Measurements from ENCODE around the gene ZBED5.
A peak's percentile ranks its signal among the peaks of the same experiment; 100 is the strongest.
"Not testable (repeated sequence)": the region's sequence is repeated elsewhere in the genome, so short reads cannot be mapped to it uniquely, and the experiment has no call there.

Gene ZBED5

DNA sequence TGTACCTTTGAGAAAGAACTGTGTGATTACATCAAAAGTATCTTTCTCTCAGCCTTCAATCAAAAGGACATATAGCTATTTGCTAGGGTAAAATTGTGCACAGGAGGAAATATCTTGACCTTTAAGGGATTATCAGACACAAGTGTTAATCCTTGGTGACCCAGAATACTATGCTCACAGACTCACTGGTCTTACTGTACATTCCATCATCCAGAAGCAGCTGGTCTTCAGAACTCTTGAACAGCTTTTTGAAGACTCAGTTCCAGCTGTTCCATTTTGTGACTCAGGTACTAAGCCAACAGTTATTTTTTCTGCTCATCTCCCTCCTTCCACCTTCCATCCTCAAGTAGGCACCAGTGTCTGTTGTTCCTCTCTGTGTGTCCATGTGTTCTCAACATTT, 19.8 kb downstream of the ZBED5 start:
- DNase-seq (ENCODE audit: low spot score), result no peak

GRCh38 chr11:10836884-10837283, 21.0 kb downstream of the ZBED5 start:
- not testable (repeated sequence) for DNase-seq (ENCODE audit: low spot score)

DNA sequence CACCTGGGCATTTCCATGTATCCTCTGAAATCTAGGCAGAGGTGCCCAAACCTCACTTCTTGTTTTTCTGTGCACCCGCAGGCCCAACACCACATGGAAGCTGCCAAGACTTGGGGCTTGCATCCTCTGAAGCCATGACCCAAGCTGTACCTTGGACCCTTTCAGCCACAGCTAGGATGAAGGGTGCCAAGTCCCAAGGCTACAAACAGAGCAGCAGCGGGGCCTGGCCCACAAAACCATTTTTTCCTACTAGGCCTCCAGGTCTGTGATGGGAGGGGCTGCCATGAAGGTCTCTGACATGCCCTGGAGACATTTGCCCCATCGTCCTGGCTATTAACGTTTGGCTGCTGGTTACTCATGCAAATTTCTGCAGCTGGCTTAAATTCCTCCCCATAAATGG, 28.7 kb downstream of the ZBED5 start:
- no peak for DNase-seq (ENCODE audit: low spot score)

DNA sequence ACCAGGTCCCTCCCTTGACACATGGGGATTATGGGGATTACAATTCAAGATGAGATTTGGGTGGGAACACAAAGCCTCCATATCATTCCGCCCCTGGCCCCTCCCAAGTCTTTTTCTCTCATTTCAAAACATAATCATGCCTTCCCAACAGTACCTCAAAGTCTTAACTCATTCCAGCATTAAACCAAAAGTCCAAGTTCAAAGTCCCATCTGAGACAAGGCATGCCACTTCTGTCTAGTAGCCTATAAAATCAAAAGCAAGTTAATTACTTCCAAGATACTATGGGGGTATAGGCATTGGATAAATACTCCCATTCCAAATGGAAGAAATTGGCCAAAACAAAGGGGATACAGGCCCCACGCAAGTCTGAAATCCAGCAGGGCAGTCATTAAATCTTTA, 29.5 kb downstream of the ZBED5 start:
- DNase-seq (ENCODE audit: low spot score), result no peak

GRCh38 chr11:10824888-10825287, 33.0 kb downstream of the ZBED5 start:
- DNase-seq (ENCODE audit: low spot score), result no peak

- no peak for DNase-seq (ENCODE audit: low spot score)
Measured at GRCh38 chr11:10823152-10823579, 34.7 kb downstream of the ZBED5 start.

- not testable (repeated sequence) for DNase-seq (ENCODE audit: low spot score)
Measured at GRCh38 chr11:10822491-10822890, 35.4 kb downstream of the ZBED5 start.

DNA sequence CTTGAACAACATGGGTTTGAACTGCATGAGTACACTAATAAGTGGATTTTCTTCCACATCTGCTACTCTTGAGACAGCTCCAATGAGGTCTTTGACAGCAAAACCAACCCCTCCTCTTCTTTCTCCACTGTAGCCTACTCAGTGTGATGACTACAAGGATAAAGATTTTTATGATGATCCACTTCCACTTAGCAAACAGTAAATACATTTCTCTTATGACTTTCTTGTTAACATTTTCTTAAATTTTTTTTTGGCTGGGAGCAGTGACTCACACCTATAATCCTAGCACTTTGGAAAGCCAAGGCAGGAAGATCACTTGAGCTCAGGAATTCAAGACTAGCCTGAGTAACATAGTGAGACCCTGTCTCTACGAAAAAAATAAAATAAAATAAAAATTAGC, 39.3 kb downstream of the ZBED5 start:
- peak; percentile 78 for DNase-seq (ENCODE audit: low spot score)

- DNase-seq (ENCODE audit: low spot score), result no peak
Measured at GRCh38 chr11:10813945-10814344, 43.9 kb downstream of the ZBED5 start.

- peak; percentile 74 for DNase-seq (ENCODE audit: low spot score)
Measured at GRCh38 chr11:10809373-10810160, 48.3 kb downstream of the ZBED5 start.

DNA sequence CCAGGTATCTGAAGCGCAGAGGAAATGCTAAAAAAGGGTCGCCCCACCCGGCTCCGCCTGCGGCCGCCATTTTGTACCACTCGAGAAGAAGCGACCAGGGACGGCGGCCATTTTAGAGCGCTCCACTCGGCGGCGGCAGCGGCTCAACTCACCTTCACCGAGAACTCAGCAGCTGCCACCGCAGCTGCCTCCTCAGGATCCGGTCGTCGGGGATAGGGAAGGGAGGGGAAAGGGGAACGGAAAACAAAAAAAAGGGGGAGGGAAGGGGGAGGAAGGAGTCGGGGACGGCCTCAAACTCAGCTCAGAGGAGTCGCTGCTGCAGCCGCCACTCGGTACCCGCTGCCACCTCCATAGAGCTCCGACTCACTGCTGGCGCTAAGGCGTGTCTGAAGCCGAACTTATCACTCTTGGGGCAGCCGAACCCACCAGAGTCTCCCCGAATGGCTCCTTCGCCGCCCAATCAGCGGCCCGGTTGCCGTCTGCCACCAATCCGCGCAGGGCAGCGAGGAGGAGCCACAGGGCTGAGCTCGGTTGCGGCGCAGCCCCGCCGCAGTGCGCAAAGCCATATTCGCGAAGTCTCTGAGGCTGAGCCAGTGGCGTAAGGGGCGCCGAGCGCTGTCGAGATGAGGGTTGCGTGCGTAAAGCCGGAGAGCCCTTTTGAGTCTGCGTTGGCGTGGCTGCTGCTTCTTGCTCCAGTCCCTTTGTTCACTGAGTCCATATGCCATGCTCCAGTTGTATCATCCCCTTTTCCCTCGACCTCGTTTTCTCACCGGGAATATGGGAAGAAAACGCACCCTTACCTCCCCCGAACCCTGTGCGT, 49.1 kb downstream of the ZBED5 start, which contains the start of gene EIF4G2:
TSS of gene EIF4G2 (minus strand) at position 374 of the 820 bp plus-strand sequence.
- DNase-seq (ENCODE audit: low spot score), result peak; percentile 98

DNA sequence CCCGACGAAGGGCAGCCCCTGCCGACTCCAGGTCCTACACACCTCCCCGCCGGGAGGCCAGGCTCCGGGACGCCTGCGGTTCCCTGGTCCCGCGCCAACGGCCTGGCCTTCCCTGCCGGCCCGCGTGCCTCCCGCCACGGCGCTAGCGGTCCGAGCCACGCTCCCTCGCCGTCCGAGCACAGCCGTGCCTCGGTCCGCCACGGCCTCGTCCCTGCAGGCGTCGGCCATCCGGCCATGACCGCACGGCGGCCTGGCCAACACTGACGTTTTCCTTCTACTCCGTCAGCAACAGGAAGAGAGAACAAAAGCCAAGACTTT, 49.7 kb downstream of the ZBED5 start:
- DNase-seq (ENCODE audit: low spot score), result no peak

GRCh38 chr11:10807493-10808234, 50.2 kb downstream of the ZBED5 start:
- peak; percentile 48 for DNase-seq (ENCODE audit: low spot score)

DNA sequence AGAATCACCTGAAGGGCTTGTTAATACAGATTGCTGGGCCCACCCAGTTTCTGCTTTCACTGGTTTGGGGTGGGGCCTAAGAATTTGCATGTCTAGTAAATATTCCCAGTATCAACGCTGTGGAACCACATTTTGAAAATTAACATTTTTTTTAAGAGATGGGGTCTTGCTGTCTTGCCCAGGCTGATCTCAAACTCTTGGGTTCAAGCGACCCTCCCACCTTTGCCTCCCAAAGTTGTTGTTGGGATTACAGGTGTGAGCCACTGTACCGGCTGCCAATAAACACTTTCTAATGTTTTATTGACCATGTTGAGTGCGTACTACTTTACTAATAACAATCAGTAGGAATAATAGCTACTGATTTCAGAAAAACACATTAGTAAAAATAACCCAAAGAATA, 51.6 kb downstream of the ZBED5 start:
- no peak for DNase-seq (ENCODE audit: low spot score)

DNA sequence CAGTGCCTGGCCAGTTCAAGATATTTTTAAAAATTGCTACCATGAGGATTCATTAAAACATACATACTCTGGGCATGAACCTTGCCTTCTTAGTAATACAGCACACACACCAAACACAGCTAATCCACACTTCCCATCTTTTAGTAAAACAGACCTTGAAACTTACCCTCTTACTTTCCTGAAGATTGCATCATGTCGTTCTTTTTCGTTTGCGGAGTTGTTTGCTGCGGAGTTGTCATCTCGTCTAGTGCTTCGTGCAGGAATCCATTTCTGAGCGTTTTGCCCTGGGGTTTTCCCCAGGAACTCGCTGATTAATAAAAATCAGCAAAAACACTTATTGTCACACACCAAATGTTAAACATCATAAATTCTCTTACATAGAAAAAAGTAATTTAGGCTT, 52.1 kb downstream of the ZBED5 start:
- DNase-seq (ENCODE audit: low spot score), result no peak

DNA sequence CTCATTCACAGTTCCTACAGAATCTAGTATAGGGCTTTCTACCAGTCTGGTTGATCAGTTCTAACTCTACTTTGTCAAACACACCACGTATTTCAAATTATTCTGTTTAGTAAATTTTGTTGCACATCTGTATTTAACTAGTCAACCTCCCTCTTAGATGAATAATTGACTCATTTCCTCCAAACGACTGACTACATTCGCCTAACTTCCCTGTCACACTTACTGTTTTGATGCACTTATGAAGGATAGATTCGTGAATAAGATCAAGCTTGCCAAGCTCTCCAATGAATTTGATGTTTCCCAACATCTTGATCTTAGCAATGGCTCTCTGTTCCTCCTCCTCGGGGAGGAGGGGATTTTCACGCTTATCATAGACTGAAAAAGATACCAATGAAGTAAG, 54.2 kb downstream of the ZBED5 start:
- peak; percentile 49 for DNase-seq (ENCODE audit: low spot score)

All from RKO (cell line).